ENCODE data around the gene PGK2.

DNA sequence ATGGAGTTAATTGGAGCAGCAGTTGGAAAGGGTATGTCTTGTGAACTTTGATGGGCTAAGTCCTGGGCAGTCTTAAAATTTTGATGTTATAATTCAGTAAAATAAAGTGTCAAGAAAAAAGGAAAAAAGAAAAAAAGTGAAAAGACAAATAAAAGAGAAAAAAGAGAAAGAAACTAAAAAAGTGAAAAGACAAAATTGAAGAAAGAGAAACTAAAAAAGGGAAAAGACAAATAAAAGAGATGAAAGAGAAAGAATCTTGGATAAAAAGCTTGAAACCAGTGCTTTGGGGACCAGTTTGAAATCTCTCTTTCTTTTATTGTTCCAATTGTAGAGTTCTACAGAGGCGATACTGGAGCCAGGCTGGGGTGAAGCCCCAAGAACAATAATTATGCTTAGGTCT is 12.0 kb upstream of the PGK2 start:
- TF ChIP-seq, protein P1, sequence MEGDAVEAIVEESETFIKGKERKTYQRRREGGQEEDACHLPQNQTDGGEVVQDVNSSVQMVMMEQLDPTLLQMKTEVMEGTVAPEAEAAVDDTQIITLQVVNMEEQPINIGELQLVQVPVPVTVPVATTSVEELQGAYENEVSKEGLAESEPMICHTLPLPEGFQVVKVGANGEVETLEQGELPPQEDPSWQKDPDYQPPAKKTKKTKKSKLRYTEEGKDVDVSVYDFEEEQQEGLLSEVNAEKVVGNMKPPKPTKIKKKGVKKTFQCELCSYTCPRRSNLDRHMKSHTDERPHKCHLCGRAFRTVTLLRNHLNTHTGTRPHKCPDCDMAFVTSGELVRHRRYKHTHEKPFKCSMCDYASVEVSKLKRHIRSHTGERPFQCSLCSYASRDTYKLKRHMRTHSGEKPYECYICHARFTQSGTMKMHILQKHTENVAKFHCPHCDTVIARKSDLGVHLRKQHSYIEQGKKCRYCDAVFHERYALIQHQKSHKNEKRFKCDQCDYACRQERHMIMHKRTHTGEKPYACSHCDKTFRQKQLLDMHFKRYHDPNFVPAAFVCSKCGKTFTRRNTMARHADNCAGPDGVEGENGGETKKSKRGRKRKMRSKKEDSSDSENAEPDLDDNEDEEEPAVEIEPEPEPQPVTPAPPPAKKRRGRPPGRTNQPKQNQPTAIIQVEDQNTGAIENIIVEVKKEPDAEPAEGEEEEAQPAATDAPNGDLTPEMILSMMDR (IDR thresholded peaks at IDR 0.05), result no peak
- no peak for TF ChIP-seq POLR2A (IDR thresholded peaks at IDR 0.05)
- TF ChIP-seq EP300 (IDR thresholded peaks at IDR 0.05), result no peak
